ENCODE data around the gene PNPT1.

The PNPT1 gene

DNA sequence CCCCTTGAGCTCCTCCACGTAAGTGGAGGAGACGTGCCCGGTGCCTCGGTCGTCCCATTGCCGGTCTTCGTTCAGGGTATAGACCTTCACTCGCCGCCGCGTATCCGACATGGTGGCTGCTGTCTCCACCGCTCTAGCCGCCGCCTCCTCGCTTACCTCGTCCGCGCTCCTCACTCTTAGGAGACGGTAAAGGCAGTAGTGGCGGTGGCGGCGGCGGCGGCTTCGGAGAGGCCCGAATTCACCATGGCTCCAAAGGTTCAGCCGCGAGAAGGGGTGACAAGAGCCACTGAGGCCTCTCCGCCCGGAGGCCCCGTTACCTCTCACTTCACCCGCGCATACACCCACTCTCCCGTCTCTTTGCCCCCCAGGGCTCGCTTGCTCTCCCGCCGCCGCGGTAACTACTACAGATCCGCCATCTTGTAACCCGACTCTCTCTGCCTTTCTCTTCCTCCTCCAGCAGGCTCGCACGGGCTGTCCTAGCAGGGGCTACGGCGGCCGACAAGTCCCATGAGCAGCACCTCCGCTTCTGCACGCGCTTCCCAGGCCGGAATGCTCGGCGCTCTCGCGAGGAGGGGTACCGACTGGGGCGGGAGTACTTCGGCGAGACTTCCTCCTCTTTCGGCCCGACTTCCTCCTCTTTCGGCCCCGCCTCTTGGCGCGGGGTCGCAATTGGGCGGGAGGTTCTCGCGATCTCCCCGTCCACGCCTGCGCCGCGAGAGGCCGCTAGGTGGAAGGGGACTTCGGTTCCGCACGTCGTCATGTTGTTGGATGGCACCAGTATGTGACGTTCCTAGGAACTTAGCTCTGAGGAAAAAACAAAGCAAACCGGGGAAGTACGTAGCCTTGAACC lies 76.2 kb downstream of the PNPT1 start, which contains the start of gene PPP4R3B (continued):
- TF ChIP-seq KLF17 (tag by site-specific recombination; IDR thresholded peaks at IDR 0.05) (peak; percentile 39; the same call in 1 of the 2 replicates), ZNF513 (tag by site-specific recombination; IDR thresholded peaks at IDR 0.05) (peak; percentile 65), ZNF146 (tag by site-specific recombination; IDR thresholded peaks at IDR 0.05) (peak; percentile 34; the same call in 1 of the 2 replicates), TCF7L2 (IDR thresholded peaks at IDR 0.05; ENCODE audit: borderline replicate concordance, low read depth, low read length) (no peak), TRIM28 (IDR thresholded peaks at IDR 0.05; ENCODE audit: borderline replicate concordance, low read length) (0 out of 2 replicates have a peak, but pooled peaks have one; percentile 9), KLF16 (tag by site-specific recombination; IDR thresholded peaks at IDR 0.05) (peak; percentile 96), ZNF76 (tag by site-specific recombination; IDR thresholded peaks at IDR 0.05; ENCODE audit: borderline replicate concordance, low read depth) (peak; percentile 85), TSHZ1 (tag by site-specific recombination; IDR thresholded peaks at IDR 0.05; ENCODE audit: borderline replicate concordance) (no peak), INSM2 (tag by site-specific recombination; IDR thresholded peaks at IDR 0.05) (peak; percentile 82)
- TF ChIP-seq, protein P1, sequence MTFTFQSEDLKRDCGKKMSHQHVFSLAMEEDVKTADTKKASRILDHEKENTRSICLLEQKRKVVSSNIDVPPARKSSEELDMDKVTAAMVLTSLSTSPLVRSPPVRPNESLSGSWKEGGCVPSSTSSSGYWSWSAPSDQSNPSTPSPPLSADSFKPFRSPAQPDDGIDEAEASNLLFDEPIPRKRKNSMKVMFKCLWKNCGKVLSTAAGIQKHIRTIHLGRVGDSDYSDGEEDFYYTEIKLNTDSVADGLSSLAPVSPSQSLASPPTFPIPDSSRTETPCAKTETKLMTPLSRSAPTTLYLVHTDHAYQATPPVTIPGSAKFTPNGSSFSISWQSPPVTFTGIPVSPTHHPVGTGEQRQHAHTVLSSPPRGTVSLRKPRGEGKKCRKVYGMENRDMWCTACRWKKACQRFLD (tag by site-specific recombination; IDR thresholded peaks at IDR 0.05), result no peak
- TF ChIP-seq, protein P2, sequence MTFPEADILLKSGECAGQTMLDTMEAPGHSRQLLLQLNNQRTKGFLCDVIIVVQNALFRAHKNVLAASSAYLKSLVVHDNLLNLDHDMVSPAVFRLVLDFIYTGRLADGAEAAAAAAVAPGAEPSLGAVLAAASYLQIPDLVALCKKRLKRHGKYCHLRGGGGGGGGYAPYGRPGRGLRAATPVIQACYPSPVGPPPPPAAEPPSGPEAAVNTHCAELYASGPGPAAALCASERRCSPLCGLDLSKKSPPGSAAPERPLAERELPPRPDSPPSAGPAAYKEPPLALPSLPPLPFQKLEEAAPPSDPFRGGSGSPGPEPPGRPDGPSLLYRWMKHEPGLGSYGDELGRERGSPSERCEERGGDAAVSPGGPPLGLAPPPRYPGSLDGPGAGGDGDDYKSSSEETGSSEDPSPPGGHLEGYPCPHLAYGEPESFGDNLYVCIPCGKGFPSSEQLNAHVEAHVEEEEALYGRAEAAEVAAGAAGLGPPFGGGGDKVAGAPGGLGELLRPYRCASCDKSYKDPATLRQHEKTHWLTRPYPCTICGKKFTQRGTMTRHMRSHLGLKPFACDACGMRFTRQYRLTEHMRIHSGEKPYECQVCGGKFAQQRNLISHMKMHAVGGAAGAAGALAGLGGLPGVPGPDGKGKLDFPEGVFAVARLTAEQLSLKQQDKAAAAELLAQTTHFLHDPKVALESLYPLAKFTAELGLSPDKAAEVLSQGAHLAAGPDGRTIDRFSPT (tag by site-specific recombination; IDR thresholded peaks at IDR 0.05), result no peak

DNA sequence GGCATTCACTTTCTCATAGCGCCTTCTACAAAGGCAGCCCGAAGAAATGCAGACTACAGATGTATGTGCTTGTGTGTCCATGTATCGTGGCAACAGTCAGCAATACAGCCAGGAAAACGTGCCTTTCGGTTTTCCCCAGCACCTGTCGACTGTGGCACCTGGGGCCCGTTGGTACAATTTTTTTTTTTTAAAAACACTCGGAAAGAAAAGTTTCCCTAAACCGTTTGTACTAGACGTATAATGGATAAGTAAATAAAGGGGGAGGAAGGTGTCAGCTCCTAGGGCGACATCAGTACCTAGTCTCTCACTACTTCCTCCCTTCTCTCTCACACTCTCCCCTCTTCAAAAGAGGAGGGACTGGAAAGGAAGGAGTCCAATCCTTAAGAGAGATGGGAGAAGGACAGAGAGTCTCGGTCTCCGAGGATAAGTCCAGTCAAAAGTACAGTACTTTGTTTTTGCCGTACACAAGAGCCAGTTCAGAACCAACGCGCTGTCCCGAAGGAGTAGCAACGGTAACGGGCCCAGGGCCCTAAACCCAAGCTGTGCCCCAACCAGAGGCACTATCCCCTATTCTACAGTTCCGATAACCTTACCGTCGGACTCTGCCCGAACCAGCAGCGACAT lies 77.0 kb downstream of the PNPT1 start:
- POLR2A ChIA-PET, result interaction anchor here (3.0 kb wide), 1 partner anchor 97 kb away, joined by 28 read pairs; the partner anchor contains the start of gene CFAP36
- CTCF ChIA-PET, result no interaction called here
- H3K9me3 ChIP-seq (ENCODE audit: control insufficient read depth, insufficient read depth, low read depth, low read length), result no peaks in the 10 kb centered on the region
- H3K4me3 ChIP-seq (ENCODE audit: low read depth, low read length), result peak overlapping the region; percentile 90
- peaks cover 2% of the 10 kb centered on the region; the same call in 1 of the 2 replicates for H3K4me1 ChIP-seq (ENCODE audit: control insufficient read depth, insufficient read depth, low read length)
- TF ChIP-seq TRIM28 (IDR thresholded peaks at IDR 0.05; ENCODE audit: borderline replicate concordance, low read length) (0 out of 2 replicates have a peak, but pooled peaks have one; percentile 6), ZNF639 (tag by site-specific recombination; IDR thresholded peaks at IDR 0.05) (no peak), ZNF660 (tag by site-specific recombination; IDR thresholded peaks at IDR 0.05) (0 out of 2 replicates have a peak, but pooled peaks have one; percentile 16), PRDM1 (tag by site-specific recombination; IDR thresholded peaks at IDR 0.05) (peak; percentile 61; the same call in 1 of the 2 replicates)
- peak overlapping the region; percentile 96 for H3K27ac ChIP-seq (ENCODE audit: extremely low read depth, low read depth, low read length)
- peaks cover 26 to 27% of the 10 kb centered on the region in 2 experiments for H3K36me3 ChIP-seq (ENCODE audit: control insufficient read depth in 2 of 2, insufficient read depth in 1 of 2, low read length in 2 of 2)

Data from HEK293 (cell line).